Testis (tissue), 3 donors: Measurements from ENCODE around the gene SPATA20. TPM values are rescaled to one million over a fixed set of nuclear protein-coding genes. Genes with fewer than 3 reads are reported as not detected.

ENCODE experiments used
- DNase-seq: peaks from one replicate; pipeline ENCODE4 v3.0.0-alpha.2; 2019
- H3K27ac ChIP-seq, 2 donors: fragments of 200-600 bp; sonication (generic); one replicate each; pipeline ENCODE4 v1.5.1; 2019
- H3K27me3 ChIP-seq: fragments of 200-600 bp; sonication (generic); one replicate; pipeline ENCODE4 v1.5.1; 2019
- H3K36me3 ChIP-seq: fragments of 200-600 bp; sonication (generic); one replicate; pipeline ENCODE4 v1.5.1; 2017; ENCODE audit warnings: low read depth; ENCODE audit errors: missing control alignments
- H3K4me1 ChIP-seq: fragments of 200-600 bp; sonication (generic); one replicate; pipeline ENCODE4 v1.5.1; 2019
- H3K4me3 ChIP-seq, 2 donors: fragments of 200-600 bp; sonication (generic); one replicate each; pipeline ENCODE4 v1.5.1; 2017 to 2019
- H3K9me3 ChIP-seq: fragments of 200-600 bp; sonication (generic); one replicate; pipeline ENCODE4 v1.5.1; 2017
- CTCF ChIP-seq, 3 experiments: fragments of 450-650 bp in 2 of 3; fragments of 200-600 bp in 1 of 3; sonication (generic) in 1 of 3; IDR thresholded peaks; one replicate each; pipeline ENCODE4 v1.5.1; 2016 to 2019; ENCODE audit warnings: antibody characterized with exemption in 3 of 3, mild to moderate bottlenecking in 2 of 3, moderate library complexity in 1 of 3
- POLR2A ChIP-seq: fragments of 450-650 bp; IDR thresholded peaks from one replicate; pipeline ENCODE4 v1.6.1; 2017; ENCODE audit warnings: antibody characterized with exemption, mild to moderate bottlenecking, moderate library complexity
- WGBS, 2 donors: methylation state at CpG; one replicate each; pipeline ENCODE4 v1.1.5; 2018; 5-methylcytosine and 5-hydroxymethylcytosine counted together
- intact Hi-C: fragments of 100-400 bp; cut with DNase I; formaldehyde crosslinking; loops from one replicate; pipeline ENCODE4 v1.15.1; 2023; ENCODE audit warnings: low total_unique reads
- polyA plus RNA-seq: library from polyadenylated mRNA; stranded (reverse); fragments of 350-450 nt; fragmentation: Illumina TruSeq; extraction: RNeasy Lipid Tissue Mini Kit (QIAGEN cat#74804); gene quantifications from one replicate; pipeline ENCODE4 v1.2.3, GENCODE V29; 2014; ENCODE audit warnings: low read depth, low replicate concordance; ENCODE audit not compliant: insufficient read depth
- total RNA-seq, 2 donors: library from RNA; depleted of rRNA; stranded (reverse); fragments of >200 nt; gene quantifications; one replicate each; pipeline ENCODE4 v1.2.3, GENCODE V29; 2016

Gene SPATA20
- total and polyA plus RNA-seq, 3 donors from 2014 or later: 207 to 338 (median 264) TPM

- intact Hi-C loops: no loop called here
- no peak for DNase-seq
- H3K4me1 ChIP-seq: no peaks in the 10 kb centered on the region
- no peaks in the 10 kb centered on the region for H3K27me3 ChIP-seq
- WGBS, 2 donors: 95 to 100% methylated on average over 3 to 9 of the region's 9 CpGs
- H3K36me3 ChIP-seq: no peaks in the 10 kb centered on the region
- no peak overlapping the region for H3K27ac ChIP-seq
- TF ChIP-seq POLR2A (no peak), CTCF (IDR thresholded peaks at IDR 0.05) (no peak)
- H3K9me3 ChIP-seq: no peaks in the 10 kb centered on the region
- H3K4me3 ChIP-seq: no peak overlapping the region
These were observed 33.7 kb downstream of the SPATA20 start for GRCh38 chr17:50580646-50581045.

GRCh38 chr17:50581316-50581715 lies 34.3 kb downstream of the SPATA20 start:
- 89 to 99% methylated on average over 9 to 12 of the region's 12 CpGs for WGBS, 2 donors
- Histone ChIP-seq H3K27me3 (no peaks in the 10 kb centered on the region), H3K36me3 (no peaks in the 10 kb centered on the region), H3K9me3 (no peaks in the 10 kb centered on the region), H3K27ac (no peak overlapping the region), H3K4me3 (no peak overlapping the region), H3K4me1 (no peaks in the 10 kb centered on the region)
- no peak for DNase-seq
- TF ChIP-seq POLR2A (no peak), CTCF (IDR thresholded peaks at IDR 0.05) (no peak)
- intact Hi-C loops: no loop called here

- peaks cover 4% of the 10 kb centered on the region for H3K4me1 ChIP-seq
- 75 to 86% methylated on average over 2 of the region's 2 CpGs for WGBS, 2 donors
- TF ChIP-seq POLR2A (no peak), CTCF (IDR thresholded peaks at IDR 0.05) (no peak)
- H3K4me3 ChIP-seq: no peak overlapping the region
- no peak for DNase-seq
- no peaks in the 10 kb centered on the region for H3K27me3 ChIP-seq
- H3K27ac ChIP-seq: no peak overlapping the region
- intact Hi-C loops: no loop called here
- H3K9me3 ChIP-seq: no peaks in the 10 kb centered on the region
- H3K36me3 ChIP-seq: no peaks in the 10 kb centered on the region
These were observed 35.8 kb downstream of the SPATA20 start for GRCh38 chr17:50582741-50583140.

- WGBS, 2 donors: 79 to 91% methylated on average over 7 of the region's 7 CpGs
- intact Hi-C loops: no loop called here
- Histone ChIP-seq H3K4me3 (no peak overlapping the region), H3K4me1 (peaks cover 13% of the 10 kb centered on the region), H3K9me3 (no peaks in the 10 kb centered on the region), H3K27ac (no peak overlapping the region), H3K27me3 (no peaks in the 10 kb centered on the region), H3K36me3 (no peaks in the 10 kb centered on the region)
- TF ChIP-seq CTCF (IDR thresholded peaks at IDR 0.05) (no peak), POLR2A (no peak)
- DNase-seq: no peak
These were observed 36.7 kb downstream of the SPATA20 start for GRCh38 chr17:50583641-50584040.

- Histone ChIP-seq H3K27me3 (no peaks in the 10 kb centered on the region), H3K4me1 (peaks cover 17% of the 10 kb centered on the region), H3K36me3 (no peaks in the 10 kb centered on the region), H3K27ac (no peak overlapping the region), H3K9me3 (no peaks in the 10 kb centered on the region), H3K4me3 (no peak overlapping the region)
- intact Hi-C loops: no loop called here
- no peak for DNase-seq
- 80 to 86% methylated on average over 4 of the region's 4 CpGs for WGBS, 2 donors
- TF ChIP-seq POLR2A (no peak), CTCF (IDR thresholded peaks at IDR 0.05) (no peak)
These were observed 37.1 kb downstream of the SPATA20 start for GRCh38 chr17:50584116-50584515.
